Measurements from ENCODE around the gene UVSSA.

The UVSSA gene

GRCh38 chr4:1403177-1403583 lies 56.2 kb downstream of the UVSSA start:
- H3K27me3 ChIP-seq (ENCODE audit: insufficient read depth, low read length), result peaks cover 32% of the 10 kb centered on the region
- no peaks in the 10 kb centered on the region for H3K4me1 ChIP-seq (ENCODE audit: insufficient read depth, low read length)
- H2AFZ ChIP-seq (ENCODE audit: low read depth, low read length), result no peak overlapping the region
- H3K36me3 ChIP-seq (ENCODE audit: insufficient read depth, low read length), result no peaks in the 10 kb centered on the region
- H3K4me3 ChIP-seq (ENCODE audit: low read length), result no peak overlapping the region
- peaks cover 23% of the 10 kb centered on the region for H3K9me3 ChIP-seq (ENCODE audit: low read length)

GRCh38 chr4:1403591-1404572 lies 56.9 kb downstream of the UVSSA start:
- Histone ChIP-seq H3K9me3 (ENCODE audit: low read length) (peaks cover 20% of the 10 kb centered on the region), H3K36me3 (ENCODE audit: insufficient read depth, low read length) (no peaks in the 10 kb centered on the region), H3K4me3 (ENCODE audit: low read length) (no peak overlapping the region), H2AFZ (ENCODE audit: low read depth, low read length) (no peak overlapping the region), H3K4me1 (ENCODE audit: insufficient read depth, low read length) (no peaks in the 10 kb centered on the region), H3K27me3 (ENCODE audit: insufficient read depth, low read length) (peaks cover 39% of the 10 kb centered on the region)

DNA sequence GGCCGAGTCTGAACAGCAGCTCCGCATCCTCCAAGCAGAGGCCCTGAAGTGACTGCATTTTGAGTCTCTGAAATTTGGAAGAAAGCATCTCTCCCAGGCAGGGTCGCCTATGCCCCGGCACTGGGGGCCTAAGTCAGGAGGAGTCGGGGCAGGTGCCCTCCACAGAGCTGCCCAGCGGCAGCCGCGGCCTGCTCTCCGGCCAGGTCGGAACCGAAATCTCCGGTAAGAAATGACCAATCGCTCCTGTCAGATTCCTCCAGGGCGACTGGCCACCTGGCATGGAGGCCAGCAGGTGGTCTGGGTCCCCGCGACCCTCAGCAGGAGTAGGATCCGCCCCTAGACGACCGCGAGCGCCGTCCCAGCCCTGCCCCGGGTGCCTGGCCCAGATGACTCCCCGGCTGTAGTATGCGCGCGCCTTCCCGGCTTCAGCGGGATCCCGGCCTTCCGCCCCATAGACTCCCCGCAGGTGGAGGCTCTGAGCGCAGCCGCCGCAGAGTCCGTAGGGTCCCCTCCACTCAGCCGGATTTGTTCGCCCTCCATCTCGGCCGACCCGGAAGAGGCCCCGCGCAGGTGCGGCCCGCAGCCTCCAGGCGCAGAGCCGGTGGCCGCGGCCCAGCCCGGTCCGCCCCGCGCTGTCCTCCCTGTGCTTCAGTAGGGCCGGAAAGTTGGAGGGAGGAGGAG lies 57.7 kb downstream of the UVSSA start:
- Histone ChIP-seq H3K4me1 (ENCODE audit: insufficient read depth, low read length) (no peaks in the 10 kb centered on the region), H2AFZ (ENCODE audit: low read depth, low read length) (no peak overlapping the region), H3K4me3 (ENCODE audit: low read length) (no peak overlapping the region), H3K27me3 (ENCODE audit: insufficient read depth, low read length) (peaks cover 47% of the 10 kb centered on the region), H3K36me3 (ENCODE audit: insufficient read depth, low read length) (no peaks in the 10 kb centered on the region), H3K9me3 (ENCODE audit: low read length) (peaks cover 17% of the 10 kb centered on the region)

DNA sequence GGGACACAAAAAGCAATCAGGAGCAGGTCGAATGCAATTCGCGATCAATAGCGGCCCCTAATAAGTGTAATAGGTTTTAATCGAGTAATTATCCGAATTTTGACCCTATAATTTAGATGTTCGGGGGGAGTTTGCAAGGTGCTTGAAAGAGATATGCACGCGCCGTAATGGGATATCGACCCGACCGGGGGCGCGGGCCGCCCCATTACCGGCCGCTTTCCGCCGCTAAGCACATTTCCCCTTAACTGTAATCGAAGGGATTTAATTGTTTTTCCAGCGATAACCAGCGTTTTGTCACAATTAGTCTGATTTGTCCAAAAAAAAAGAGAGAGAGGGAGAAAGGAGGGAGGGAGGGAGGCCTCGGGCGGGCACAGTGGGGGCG lies 58.2 kb downstream of the UVSSA start:
- Histone ChIP-seq H3K36me3 (ENCODE audit: insufficient read depth, low read length) (no peaks in the 10 kb centered on the region), H3K9me3 (ENCODE audit: low read length) (peaks cover 13% of the 10 kb centered on the region), H3K4me1 (ENCODE audit: insufficient read depth, low read length) (no peaks in the 10 kb centered on the region), H2AFZ (ENCODE audit: low read depth, low read length) (no peak overlapping the region), H3K4me3 (ENCODE audit: low read length) (no peak overlapping the region), H3K27me3 (ENCODE audit: insufficient read depth, low read length) (peaks cover 50% of the 10 kb centered on the region)

- Histone ChIP-seq H3K4me1 (ENCODE audit: insufficient read depth, low read length) (no peaks in the 10 kb centered on the region), H3K36me3 (ENCODE audit: insufficient read depth, low read length) (no peaks in the 10 kb centered on the region), H3K27me3 (ENCODE audit: insufficient read depth, low read length) (peaks cover 50% of the 10 kb centered on the region), H2AFZ (ENCODE audit: low read depth, low read length) (no peak overlapping the region), H3K4me3 (ENCODE audit: low read length) (no peak overlapping the region), H3K9me3 (ENCODE audit: low read length) (peaks cover 13% of the 10 kb centered on the region)
Observed at GRCh38 chr4:1405636-1406393, 58.8 kb downstream of the UVSSA start.

- Histone ChIP-seq H3K4me3 (ENCODE audit: low read length) (no peak within 1 kb of the TSS), H2AFZ (ENCODE audit: low read depth, low read length) (no peak within 1 kb of the TSS), H3K36me3 (ENCODE audit: insufficient read depth, low read length) (no peaks in the 10 kb centered on the region), H3K9me3 (ENCODE audit: low read length) (peaks cover 10% of the 10 kb centered on the region), H3K4me1 (ENCODE audit: insufficient read depth, low read length) (no peaks in the 10 kb centered on the region), H3K27me3 (ENCODE audit: insufficient read depth, low read length) (peaks cover 52% of the 10 kb centered on the region)
Observed at GRCh38 chr4:1406394-1406980, 59.5 kb downstream of the UVSSA start, which contains the start of gene NKX1-1. Gene NKX1-1, minus strand, starts transcription at chr4:1406442. Its CDS starts 0 bp downstream, at chr4:1406442.

DNA sequence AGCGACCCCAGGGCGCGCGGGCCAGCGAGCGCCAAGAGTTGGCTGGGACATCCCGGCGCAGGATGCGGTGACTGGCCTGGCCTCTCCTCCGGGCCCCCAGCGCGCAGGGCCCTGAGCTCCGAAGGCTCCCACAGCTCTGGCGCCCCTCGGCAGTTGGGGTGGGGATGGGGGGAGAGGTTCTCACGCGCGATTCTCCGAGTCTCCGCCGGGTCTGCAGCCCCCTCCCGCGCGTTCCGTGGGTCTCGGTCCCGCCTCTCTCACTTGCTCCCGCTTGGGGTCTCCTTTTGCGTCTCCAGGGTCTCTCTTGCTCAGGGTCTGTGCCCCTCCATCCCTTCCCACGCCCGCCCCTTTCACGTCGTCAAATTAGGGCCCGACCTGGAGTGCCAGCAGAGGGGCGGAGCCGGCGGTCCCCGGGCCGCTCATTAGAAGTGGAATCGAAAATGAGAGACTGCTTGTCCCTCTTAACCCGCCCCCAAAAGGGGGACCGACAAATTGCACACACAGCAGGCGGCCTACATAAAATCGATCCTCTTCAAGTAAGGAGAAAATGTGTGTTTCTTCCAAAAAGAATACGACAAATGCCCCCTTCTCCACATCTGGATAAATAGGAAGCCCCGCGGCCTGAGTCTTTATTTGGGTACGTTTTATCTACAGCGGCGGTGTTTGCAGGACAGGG lies 60.1 kb downstream of the UVSSA start:
- Histone ChIP-seq H3K36me3 (ENCODE audit: insufficient read depth, low read length) (no peaks in the 10 kb centered on the region), H2AFZ (ENCODE audit: low read depth, low read length) (no peak overlapping the region), H3K4me1 (ENCODE audit: insufficient read depth, low read length) (no peaks in the 10 kb centered on the region), H3K9me3 (ENCODE audit: low read length) (peaks cover 10% of the 10 kb centered on the region), H3K4me3 (ENCODE audit: low read length) (no peak overlapping the region), H3K27me3 (ENCODE audit: insufficient read depth, low read length) (peaks cover 57% of the 10 kb centered on the region)

- Histone ChIP-seq H3K4me3 (ENCODE audit: low read length) (no peak overlapping the region), H2AFZ (ENCODE audit: low read depth, low read length) (no peak overlapping the region), H3K36me3 (ENCODE audit: insufficient read depth, low read length) (no peaks in the 10 kb centered on the region), H3K27me3 (ENCODE audit: insufficient read depth, low read length) (peaks cover 63% of the 10 kb centered on the region), H3K4me1 (ENCODE audit: insufficient read depth, low read length) (no peaks in the 10 kb centered on the region), H3K9me3 (ENCODE audit: low read length) (peaks cover 10% of the 10 kb centered on the region)
Observed at GRCh38 chr4:1407657-1408333, 60.8 kb downstream of the UVSSA start.

GRCh38 chr4:1408418-1408817 lies 61.4 kb downstream of the UVSSA start:
- no peaks in the 10 kb centered on the region for H3K4me1 ChIP-seq (ENCODE audit: insufficient read depth, low read length)
- H3K27me3 ChIP-seq (ENCODE audit: insufficient read depth, low read length), result peaks cover 68% of the 10 kb centered on the region
- peaks cover 10% of the 10 kb centered on the region for H3K9me3 ChIP-seq (ENCODE audit: low read length)
- no peak overlapping the region for H2AFZ ChIP-seq (ENCODE audit: low read depth, low read length)
- H3K36me3 ChIP-seq (ENCODE audit: insufficient read depth, low read length), result no peaks in the 10 kb centered on the region
- H3K4me3 ChIP-seq (ENCODE audit: low read length), result no peak overlapping the region

- Histone ChIP-seq H2AFZ (ENCODE audit: low read depth, low read length) (no peak overlapping the region), H3K36me3 (ENCODE audit: insufficient read depth, low read length) (no peaks in the 10 kb centered on the region), H3K4me1 (ENCODE audit: insufficient read depth, low read length) (no peaks in the 10 kb centered on the region), H3K4me3 (ENCODE audit: low read length) (no peak overlapping the region), H3K27me3 (ENCODE audit: insufficient read depth, low read length) (peaks cover 75% of the 10 kb centered on the region), H3K9me3 (ENCODE audit: low read length) (peaks cover 10% of the 10 kb centered on the region)
Observed at GRCh38 chr4:1409079-1409478, 62.1 kb downstream of the UVSSA start.

- no peaks in the 10 kb centered on the region for H3K36me3 ChIP-seq (ENCODE audit: insufficient read depth, low read length)
Observed at GRCh38 chr4:1409491-1410425, 62.8 kb downstream of the UVSSA start.

More at GRCh38 chr4:1409491-1410425, 62.8 kb downstream of the UVSSA start:
- no peaks in the 10 kb centered on the region for H3K4me1 ChIP-seq (ENCODE audit: insufficient read depth, low read length)
- peaks cover 73% of the 10 kb centered on the region for H3K27me3 ChIP-seq (ENCODE audit: insufficient read depth, low read length)
- no peak overlapping the region for H3K4me3 ChIP-seq (ENCODE audit: low read length)
- no peak overlapping the region for H2AFZ ChIP-seq (ENCODE audit: low read depth, low read length)
- peaks cover 7% of the 10 kb centered on the region for H3K9me3 ChIP-seq (ENCODE audit: low read length)
